Psoas muscle (tissue), 8 donors: ENCODE results near the gene PPARG. TPM values are rescaled to one million over a fixed set of nuclear protein-coding genes. Genes with fewer than 3 reads are reported as not detected.

Experiments
- ATAC-seq, 4 donors: fragments of 200-7000 bp; cut with Tn5 transposase; one replicate each; pipeline ENCODE4 v1.9.1; 2020; ENCODE audit warnings: moderate library complexity in 3 of 4, mild to moderate bottlenecking in 2 of 4
- DNase-seq, 2 donors: peaks; one replicate each; pipeline ENCODE4 v3.0.0-alpha.2; 2020
- H3K27ac ChIP-seq: fragments of 200-600 bp; one replicate; pipeline ENCODE4 v1.8.0; 2022
- H3K27me3 ChIP-seq, 3 donors: fragments of 200-600 bp in 1 of 3; one replicate each; pipeline versions ENCODE4 v1.6.1 to v1.8.0; 2013 to 2022; ENCODE audit warnings: low read length in 2 of 3, mild to moderate bottlenecking in 2 of 3, moderate library complexity in 1 of 3; ENCODE audit not compliant: insufficient read depth in 3 of 3
- H3K36me3 ChIP-seq, 2 donors: fragments of 200-600 bp in 1 of 2; one replicate each; pipeline versions ENCODE4 v1.6.1 to v1.8.0; 2013 to 2022; ENCODE audit warnings: low read depth in 1 of 2, mild to moderate bottlenecking in 1 of 2, moderate library complexity in 1 of 2; ENCODE audit not compliant: insufficient read depth in 1 of 2
- H3K4me1 ChIP-seq: fragments of 200-600 bp; one replicate; pipeline ENCODE4 v1.8.0; 2022
- H3K4me3 ChIP-seq: fragments of 200-600 bp; one replicate; pipeline ENCODE4 v1.8.0; 2022; ENCODE audit warnings: mild to moderate bottlenecking
- H3K9me3 ChIP-seq: fragments of 200-600 bp; one replicate; pipeline ENCODE4 v1.8.0; 2022
- WGBS, 3 donors: extraction: QIAGEN DNeasy Blood & Tissue Kit; methylation state at CpG; one replicate each; pipeline versions ENCODE4 v1.1.6 to v1.1.7; 2013; 5-methylcytosine and 5-hydroxymethylcytosine counted together
- intact Hi-C, 2 donors: fragments of 100-400 bp; cut with DNase I; formaldehyde crosslinking; loops; one replicate each; pipeline versions ENCODE4 v1.11.0 to v1.14.2; 2022
- polyA plus RNA-seq, 3 donors: library from polyadenylated mRNA; stranded (reverse); fragments of 200-250 nt; gene quantifications; one replicate each; pipeline ENCODE4 v1.2.3, GENCODE V29; 2013
- total RNA-seq, 4 donors: library from RNA; stranded (reverse); fragmentation: NEBNext Ultra II Directional in 2 of 4; extraction: Animal tissue kit (Norgen Biotek cat#: 25700) in 2 of 4; gene quantifications; one replicate each; pipeline versions ENCODE4 v1.2.1 to v1.2.4, GENCODE V29; 2021 to 2023
- TF ChIP-seq, protein P1 (sequence below): fragments of 200-600 bp; IDR thresholded peaks from one replicate; pipeline ENCODE4 v1.8.0; 2022; ENCODE audit warnings: antibody characterized with exemption
- donor health status: healthy with polysubstance abuse.
- donor health status: DM: no; HTN: no; CAD: no; lungs with moderate emphysema.
- donor health status: Bipolar disorder and iron deficiency.
- donor health status: healthy.
- donor health status: DM: yes; HTN: yes; CAD: no.
- donor health status: DM: no; HTN: no; CAD: no.
- donor health status: DM: no; HTN: no; CAD: no.
- donor health status: DM: yes; HTN: yes; CAD: no.

Gene PPARG
- total and polyA plus RNA-seq, 7 donors, result 3.1 to 6.8 (median 4.3) TPM

DNA sequence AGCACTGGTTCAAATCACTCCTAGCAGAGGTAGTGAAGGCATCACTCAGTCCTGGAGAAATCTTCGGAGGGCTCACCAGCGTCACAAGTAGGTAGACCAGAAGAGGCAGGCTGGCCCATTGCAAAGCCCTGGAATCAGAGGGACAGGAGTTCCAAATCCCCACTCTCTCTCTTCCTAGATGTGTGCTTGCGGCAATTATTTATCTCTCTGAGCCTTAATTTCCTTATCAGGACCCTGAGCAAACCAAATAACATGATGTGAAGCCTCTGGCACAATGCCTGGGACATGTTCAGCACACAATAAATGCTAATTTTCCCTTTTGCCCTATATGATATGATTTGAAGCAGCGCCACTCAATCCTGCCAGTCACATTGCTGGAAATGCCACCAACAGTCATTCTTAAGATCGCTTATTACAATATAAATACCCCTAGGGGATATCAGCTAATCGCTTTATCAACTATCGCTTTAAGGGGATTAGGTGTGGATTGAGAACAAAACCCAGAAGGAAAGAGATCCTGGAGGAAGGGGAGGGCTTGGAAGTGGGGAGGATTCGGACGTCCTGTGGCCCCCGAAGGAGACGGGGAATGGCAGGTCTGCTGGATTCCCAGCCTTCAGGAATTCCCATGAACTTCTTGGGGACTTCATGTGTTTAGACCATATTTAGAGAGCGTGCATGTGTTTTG, 135.9 kb downstream of the PPARG start:
- Histone ChIP-seq H3K4me3 (no peak overlapping the region), H3K27ac (no peak overlapping the region), H3K9me3 (no peaks in the 10 kb centered on the region), H3K36me3 (no peaks in the 10 kb centered on the region), H3K4me1 (peaks cover 3% of the 10 kb centered on the region), H3K27me3 (peaks cover 0 to 3% (median 0%) of the 10 kb centered on the region in 3 donors)
- intact Hi-C loops, result no loop called here
- TF ChIP-seq, protein P1, sequence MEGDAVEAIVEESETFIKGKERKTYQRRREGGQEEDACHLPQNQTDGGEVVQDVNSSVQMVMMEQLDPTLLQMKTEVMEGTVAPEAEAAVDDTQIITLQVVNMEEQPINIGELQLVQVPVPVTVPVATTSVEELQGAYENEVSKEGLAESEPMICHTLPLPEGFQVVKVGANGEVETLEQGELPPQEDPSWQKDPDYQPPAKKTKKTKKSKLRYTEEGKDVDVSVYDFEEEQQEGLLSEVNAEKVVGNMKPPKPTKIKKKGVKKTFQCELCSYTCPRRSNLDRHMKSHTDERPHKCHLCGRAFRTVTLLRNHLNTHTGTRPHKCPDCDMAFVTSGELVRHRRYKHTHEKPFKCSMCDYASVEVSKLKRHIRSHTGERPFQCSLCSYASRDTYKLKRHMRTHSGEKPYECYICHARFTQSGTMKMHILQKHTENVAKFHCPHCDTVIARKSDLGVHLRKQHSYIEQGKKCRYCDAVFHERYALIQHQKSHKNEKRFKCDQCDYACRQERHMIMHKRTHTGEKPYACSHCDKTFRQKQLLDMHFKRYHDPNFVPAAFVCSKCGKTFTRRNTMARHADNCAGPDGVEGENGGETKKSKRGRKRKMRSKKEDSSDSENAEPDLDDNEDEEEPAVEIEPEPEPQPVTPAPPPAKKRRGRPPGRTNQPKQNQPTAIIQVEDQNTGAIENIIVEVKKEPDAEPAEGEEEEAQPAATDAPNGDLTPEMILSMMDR, result no peak
- no peak for ATAC-seq
- 71 to 78% (median 72%) methylated on average over 12 of the region's 12 CpGs for WGBS, 3 donors
- DNase-seq, result no peak

DNA sequence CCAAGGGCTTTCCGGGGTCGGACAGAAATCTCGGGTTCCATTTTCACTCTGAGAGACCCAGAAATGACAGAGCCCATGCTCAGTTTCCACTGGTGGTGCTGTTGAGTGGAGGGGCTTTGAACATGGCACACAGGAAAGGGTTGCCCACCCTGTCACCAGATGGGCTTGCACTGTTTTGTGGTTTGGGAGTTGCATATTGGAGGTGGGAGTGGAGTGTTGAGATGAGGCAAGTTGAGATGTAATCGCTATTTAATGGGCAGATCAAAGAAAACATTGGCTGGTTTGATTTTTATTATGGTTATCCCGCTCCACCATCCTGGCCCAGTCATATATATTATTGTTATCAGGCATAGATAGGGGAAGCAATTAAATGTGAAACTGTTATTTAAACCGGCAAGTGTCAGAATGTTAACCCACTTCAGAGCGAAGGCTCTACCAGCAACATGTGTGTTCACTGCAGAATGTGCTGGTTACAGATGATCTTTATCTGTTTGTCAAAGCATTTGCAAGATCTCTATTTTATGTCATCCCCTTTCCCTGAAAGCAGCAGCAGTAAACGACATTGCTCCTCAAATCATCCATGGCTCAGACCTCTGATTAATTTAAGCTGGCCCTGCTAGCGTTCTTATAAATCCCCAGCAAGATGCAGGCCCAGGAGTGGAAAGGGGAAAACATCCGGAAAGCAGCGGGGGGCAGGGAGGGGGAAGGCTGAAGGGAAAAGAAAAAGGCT, 137.1 kb downstream of the PPARG start:
- Histone ChIP-seq H3K27ac (no peak overlapping the region), H3K27me3 (peaks cover 0 to 3% (median 0%) of the 10 kb centered on the region in 3 donors), H3K4me1 (peaks cover 3% of the 10 kb centered on the region), H3K36me3 (no peaks in the 10 kb centered on the region), H3K4me3 (no peak overlapping the region), H3K9me3 (no peaks in the 10 kb centered on the region)
- intact Hi-C loops, result no loop called here
- no peak for DNase-seq
- no peak for ATAC-seq
- TF ChIP-seq, protein P1, result no peak
- WGBS, 3 donors, result 74 to 81% (median 80%) methylated on average over 11 of the region's 11 CpGs

DNA sequence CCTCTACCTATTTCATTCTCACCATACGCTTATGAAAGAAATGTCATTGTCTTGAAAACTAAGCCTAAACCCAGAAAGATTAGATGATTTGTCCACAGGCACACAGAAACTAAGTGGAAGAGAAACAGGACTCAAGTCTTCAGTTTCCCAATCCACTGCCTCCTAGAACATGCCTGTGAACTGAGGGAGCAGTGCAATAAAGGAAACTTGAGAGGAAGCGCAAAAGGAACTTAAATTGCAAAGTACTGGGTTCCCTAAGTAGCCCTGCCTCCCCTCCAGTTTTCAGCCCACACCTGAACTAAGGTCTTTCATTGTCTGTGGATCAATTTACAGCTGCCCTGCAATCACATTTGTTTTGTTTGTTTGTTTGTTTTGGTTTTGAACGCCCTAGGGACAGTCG, 138.7 kb downstream of the PPARG start:
- WGBS, 3 donors, result 82 to 86% (median 84%) methylated on average over 4 of the region's 4 CpGs
- TF ChIP-seq, protein P1, result no peak
- ATAC-seq (no peak), DNase-seq (no peak)
- Histone ChIP-seq H3K27ac (no peak overlapping the region), H3K36me3 (no peaks in the 10 kb centered on the region), H3K4me1 (peaks cover 3% of the 10 kb centered on the region), H3K4me3 (no peak overlapping the region), H3K27me3 (peaks cover 0 to 3% (median 0%) of the 10 kb centered on the region in 3 donors), H3K9me3 (no peaks in the 10 kb centered on the region)
- intact Hi-C loops, result no loop called here

DNA sequence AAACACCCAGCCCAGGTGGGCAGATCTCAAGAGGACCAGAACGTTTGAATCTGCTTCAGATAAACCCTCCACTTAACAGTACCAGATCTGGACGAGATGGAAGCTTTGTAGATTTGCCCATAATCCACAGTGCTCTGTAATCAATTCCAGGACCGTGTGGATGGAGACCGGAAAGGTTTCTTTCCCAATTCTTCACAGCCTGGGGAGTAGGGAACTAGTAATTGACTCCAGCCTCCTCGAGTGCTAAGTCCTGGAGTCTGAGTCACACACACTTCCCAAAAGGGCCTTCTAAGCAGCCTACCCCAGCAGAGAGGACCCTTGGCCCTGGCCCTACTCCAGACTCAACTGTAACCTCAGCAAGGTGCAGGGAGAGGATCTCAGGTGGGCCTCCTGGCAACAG, 139.3 kb downstream of the PPARG start:
- Histone ChIP-seq H3K4me3 (no peak overlapping the region), H3K9me3 (no peaks in the 10 kb centered on the region), H3K36me3 (no peaks in the 10 kb centered on the region), H3K4me1 (peaks cover 3% of the 10 kb centered on the region), H3K27me3 (peaks cover 0 to 3% (median 0%) of the 10 kb centered on the region in 3 donors), H3K27ac (no peak overlapping the region)
- intact Hi-C loops, result no loop called here
- no peak for DNase-seq
- no peak for ATAC-seq
- 69 to 72% (median 69%) methylated on average over 5 of the region's 5 CpGs for WGBS, 3 donors
- TF ChIP-seq, protein P1, result no peak
